ENCODE data around the gene EPB41L5. TPM values are rescaled to one million over a fixed set of nuclear protein-coding genes. Genes with fewer than 3 reads are reported as not detected.

Gene EPB41L5
- total RNA-seq, 1 experiment from 2014 or later, result 19.0 TPM

GRCh38 chr2:120218181-120218580 lies 205.3 kb downstream of the EPB41L5 start:
- TF ChIP-seq CTCF (IDR thresholded peaks at IDR 0.05; ENCODE audit: unreplicated experiment), result no peak
- no TSS peak for BruUV-seq (replicated peaks)
- no peaks in the 10 kb centered on the region for H3K9me3 Mint-ChIP-seq (ENCODE audit: unreplicated experiment)
- no peak for DNase-seq (ENCODE audit: unreplicated experiment)
- H3K27me3 Mint-ChIP-seq (ENCODE audit: insufficient read depth, unreplicated experiment), result no peaks in the 10 kb centered on the region
- intact Hi-C loops (cut with micrococcal nuclease), result no loop called here
- ChIA-PET CTCF (interaction anchor here (0.9 to 1.6 kb wide), 3 partner anchors 14 to 462 kb away, joined by 3 to 6 read pairs (median 3); no protein-coding TSS in a partner anchor), POLR2A (interaction anchor here (0.7 kb wide), 1 partner anchor 151 kb away, joined by 3 read pairs; no protein-coding TSS in a partner anchor)
- peaks cover 26% of the 10 kb centered on the region for H3K36me3 Mint-ChIP-seq (ENCODE audit: insufficient read depth, unreplicated experiment)
- H3K4me1 Mint-ChIP-seq (ENCODE audit: insufficient read depth, unreplicated experiment), result peaks cover 16% of the 10 kb centered on the region
- no peak overlapping the region for H3K4me3 Mint-ChIP-seq (ENCODE audit: unreplicated experiment)
- no peak overlapping the region for H3K27ac Mint-ChIP-seq (ENCODE audit: low read depth, unreplicated experiment)

- no peak for DNase-seq (ENCODE audit: unreplicated experiment)
- H3K4me3 Mint-ChIP-seq (ENCODE audit: unreplicated experiment), result no peak overlapping the region
- intact Hi-C loops (cut with micrococcal nuclease), result no loop called here
- BruUV-seq (replicated peaks), result no TSS peak
- TF ChIP-seq CTCF (IDR thresholded peaks at IDR 0.05; ENCODE audit: unreplicated experiment), result no peak
- POLR2A ChIA-PET, result interaction anchor here (1.0 to 1.4 kb wide), 2 partner anchors 8 to 33 kb away, joined by 3 to 4 read pairs; partner anchors contain the start of gene RALB
- CTCF ChIA-PET, result interaction anchor here (0.5 to 1.6 kb wide), 3 partner anchors 12 to 456 kb away, joined by 3 to 6 read pairs (median 4); no protein-coding TSS in a partner anchor
- H3K9me3 Mint-ChIP-seq (ENCODE audit: unreplicated experiment), result no peaks in the 10 kb centered on the region
- H3K4me1 Mint-ChIP-seq (ENCODE audit: insufficient read depth, unreplicated experiment), result peaks cover 16% of the 10 kb centered on the region
- no peaks in the 10 kb centered on the region for H3K27me3 Mint-ChIP-seq (ENCODE audit: insufficient read depth, unreplicated experiment)
- peaks cover 26% of the 10 kb centered on the region for H3K36me3 Mint-ChIP-seq (ENCODE audit: insufficient read depth, unreplicated experiment)
- no peak overlapping the region for H3K27ac Mint-ChIP-seq (ENCODE audit: low read depth, unreplicated experiment)
Measured at GRCh38 chr2:120219291-120219690, 206.4 kb downstream of the EPB41L5 start.

- POLR2A ChIA-PET, result interaction anchor here (1.0 to 1.4 kb wide), 2 partner anchors 8 to 33 kb away, joined by 3 to 4 read pairs; partner anchors contain the start of gene RALB
- H3K9me3 Mint-ChIP-seq (ENCODE audit: unreplicated experiment), result no peaks in the 10 kb centered on the region
- H3K4me1 Mint-ChIP-seq (ENCODE audit: insufficient read depth, unreplicated experiment), result peaks cover 16% of the 10 kb centered on the region
- no peak overlapping the region for H3K27ac Mint-ChIP-seq (ENCODE audit: low read depth, unreplicated experiment)
- CTCF ChIA-PET, result interaction anchor here (0.7 to 2.2 kb wide), 3 partner anchors 43 to 607 kb away, joined by 3 to 6 read pairs (median 5); no protein-coding TSS in a partner anchor
- no peak for DNase-seq (ENCODE audit: unreplicated experiment)
- no TSS peak for BruUV-seq (replicated peaks)
- no peak for TF ChIP-seq CTCF (IDR thresholded peaks at IDR 0.05; ENCODE audit: unreplicated experiment)
- intact Hi-C loops (cut with micrococcal nuclease), result no loop called here
- H3K27me3 Mint-ChIP-seq (ENCODE audit: insufficient read depth, unreplicated experiment), result no peaks in the 10 kb centered on the region
- H3K4me3 Mint-ChIP-seq (ENCODE audit: unreplicated experiment), result no peak overlapping the region
- peaks cover 26% of the 10 kb centered on the region for H3K36me3 Mint-ChIP-seq (ENCODE audit: insufficient read depth, unreplicated experiment)
Measured at GRCh38 chr2:120219766-120220165, 206.9 kb downstream of the EPB41L5 start.

- intact Hi-C loops (cut with micrococcal nuclease), result no loop called here
- H3K27me3 Mint-ChIP-seq (ENCODE audit: insufficient read depth, unreplicated experiment), result no peaks in the 10 kb centered on the region
- DNase-seq (ENCODE audit: unreplicated experiment), result no peak
- peak overlapping the region; percentile 72 for H3K4me3 Mint-ChIP-seq (ENCODE audit: unreplicated experiment)
- H3K27ac Mint-ChIP-seq (ENCODE audit: low read depth, unreplicated experiment), result no peak overlapping the region
- H3K4me1 Mint-ChIP-seq (ENCODE audit: insufficient read depth, unreplicated experiment), result peaks cover 16% of the 10 kb centered on the region
- POLR2A ChIA-PET, result interaction anchor here (1.1 to 1.4 kb wide), 2 partner anchors 9 to 42 kb away, joined by 4 read pairs; no protein-coding TSS in a partner anchor
- no TSS peak for BruUV-seq (replicated peaks)
- CTCF ChIA-PET, result interaction anchor here (0.7 to 2.2 kb wide), 2 partner anchors 44 to 62 kb away, joined by 3 to 5 read pairs; no protein-coding TSS in a partner anchor
- H3K9me3 Mint-ChIP-seq (ENCODE audit: unreplicated experiment), result no peaks in the 10 kb centered on the region
- TF ChIP-seq CTCF (IDR thresholded peaks at IDR 0.05; ENCODE audit: unreplicated experiment), result no peak
- H3K36me3 Mint-ChIP-seq (ENCODE audit: insufficient read depth, unreplicated experiment), result peaks cover 23% of the 10 kb centered on the region
Measured at GRCh38 chr2:120220756-120221155, 207.9 kb downstream of the EPB41L5 start.

Measured in MCF 10A (cell line).